Activated CD4-positive, alpha-beta T cell treated with anti-CD3 and anti-CD28 coated beads, Interleukin-2, Interleukin-4, amounts not matched to agents 100 ng/mL and 50 ng/mL, durations not matched to agents 16 hours and 8 hours (primary cell): ENCODE results near the gene UMODL1.
"Not testable (repeated sequence)": the region's sequence is repeated elsewhere in the genome, so short reads cannot be mapped to it uniquely, and the experiment has no call there.

Source experiments
- DNase-seq: peaks from one replicate; pipeline ENCODE4 v3.0.0-alpha.2; 2020; ENCODE audit warnings: low spot score

Gene UMODL1

DNA sequence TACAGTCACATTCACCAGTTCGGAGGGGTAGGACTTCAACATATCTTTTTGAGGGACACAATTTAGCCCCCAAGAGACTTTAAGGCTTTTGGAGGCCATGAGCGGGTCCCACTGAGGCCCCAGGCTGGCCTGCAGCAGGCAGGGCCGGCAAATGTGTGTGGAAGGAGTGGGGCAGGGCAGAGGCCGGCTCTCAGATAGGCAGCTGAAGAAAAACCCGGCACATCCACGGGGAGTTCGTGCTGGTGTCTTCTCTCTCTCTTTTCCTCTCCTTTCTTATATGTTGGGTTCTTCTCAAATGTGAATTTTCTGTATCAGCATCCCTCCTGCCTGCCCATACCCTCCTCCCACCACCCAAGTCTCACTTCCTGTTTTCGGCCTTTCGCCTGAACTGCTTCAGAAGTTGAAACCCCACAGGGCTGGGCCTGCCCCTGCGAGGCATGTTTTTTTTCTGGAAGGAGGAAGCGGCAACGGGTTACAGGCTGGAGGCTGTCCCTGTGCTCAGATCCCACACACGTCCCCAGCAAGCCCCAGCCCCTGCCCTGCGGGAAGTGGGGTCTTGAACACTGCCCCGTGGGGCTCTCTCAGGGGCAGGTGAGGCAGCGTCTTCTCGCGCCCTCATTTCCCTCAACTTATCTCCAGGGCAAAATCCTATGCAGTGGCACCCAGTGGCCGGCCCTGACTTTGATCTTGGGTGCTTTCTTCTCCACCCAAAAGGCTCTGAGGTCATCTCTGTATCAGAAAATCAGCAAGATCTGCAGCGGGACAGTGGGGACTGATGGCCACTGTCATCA lies 9.7 kb upstream of the UMODL1 start:
- DNase-seq: peak; percentile 29

DNA sequence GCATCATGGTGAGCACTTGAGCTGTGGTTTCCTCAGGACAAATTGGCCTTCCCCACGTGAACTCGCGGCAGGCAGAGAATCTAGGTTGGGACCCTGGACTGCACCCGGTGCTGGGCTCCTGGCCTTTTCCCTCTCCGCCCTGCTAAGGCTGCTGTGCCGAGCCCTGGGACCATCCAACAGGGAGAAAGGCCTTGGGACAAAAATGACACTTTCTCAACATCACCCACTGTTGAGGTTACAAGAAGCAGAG lies 9.2 kb upstream of the UMODL1 start:
- no peak for DNase-seq

DNA sequence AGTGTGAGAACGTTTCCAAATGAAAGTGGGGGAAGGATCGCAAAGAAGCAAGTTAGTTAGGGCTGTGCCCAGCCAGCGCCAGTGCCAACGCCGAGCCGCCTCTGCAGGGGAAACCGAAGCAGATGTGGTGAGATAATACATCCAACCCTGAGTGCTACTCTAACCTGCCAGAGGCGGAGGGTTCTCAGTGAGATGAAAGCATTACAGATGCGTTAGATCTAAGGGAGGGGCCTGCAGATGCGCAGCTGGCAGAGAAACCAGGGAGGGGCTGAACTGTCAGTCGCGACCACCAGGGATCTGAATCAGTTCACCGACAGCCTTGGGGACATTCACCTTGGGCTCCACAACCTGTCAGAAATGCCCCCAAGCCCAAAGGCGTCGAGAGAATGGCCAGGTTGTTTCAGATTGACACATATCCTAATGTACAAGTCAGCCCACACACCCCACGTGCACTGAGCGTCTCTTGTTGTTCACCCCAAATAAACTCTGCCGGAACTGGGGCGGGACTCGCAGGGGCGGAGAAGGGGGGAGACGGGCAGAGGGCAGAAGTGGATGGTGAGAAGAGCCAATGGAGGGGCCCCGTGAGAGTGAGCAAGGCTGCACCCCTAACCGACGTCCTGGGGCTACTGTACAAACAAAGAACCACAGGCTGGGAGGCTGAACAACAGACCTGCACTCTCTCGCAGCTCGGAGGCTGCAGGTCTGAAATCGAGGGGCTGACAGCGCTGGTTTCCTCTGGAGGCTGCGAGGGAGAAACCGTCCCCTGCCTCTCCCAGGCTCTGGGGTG lies 8.7 kb upstream of the UMODL1 start:
- peak; percentile 73 for DNase-seq

DNA sequence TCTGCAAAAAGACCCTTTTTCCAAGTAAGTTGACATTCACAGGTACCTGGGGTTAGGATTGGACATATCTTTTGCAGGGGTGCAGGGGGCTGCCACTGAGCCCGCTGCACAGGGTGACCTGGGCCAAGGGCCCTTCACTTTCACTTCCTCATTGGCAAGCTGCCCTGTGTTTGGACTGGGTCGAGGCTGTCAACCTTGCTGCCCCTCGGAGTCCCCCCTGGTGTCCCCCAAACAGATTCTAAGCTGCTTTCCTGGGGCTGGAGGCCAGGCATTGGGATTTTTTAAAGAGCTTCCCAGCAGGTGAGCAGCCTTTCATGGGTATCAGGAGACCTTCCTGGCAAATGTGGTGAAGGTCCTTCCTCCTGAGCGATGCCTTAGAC lies 7.9 kb upstream of the UMODL1 start:
- DNase-seq: no peak

DNA sequence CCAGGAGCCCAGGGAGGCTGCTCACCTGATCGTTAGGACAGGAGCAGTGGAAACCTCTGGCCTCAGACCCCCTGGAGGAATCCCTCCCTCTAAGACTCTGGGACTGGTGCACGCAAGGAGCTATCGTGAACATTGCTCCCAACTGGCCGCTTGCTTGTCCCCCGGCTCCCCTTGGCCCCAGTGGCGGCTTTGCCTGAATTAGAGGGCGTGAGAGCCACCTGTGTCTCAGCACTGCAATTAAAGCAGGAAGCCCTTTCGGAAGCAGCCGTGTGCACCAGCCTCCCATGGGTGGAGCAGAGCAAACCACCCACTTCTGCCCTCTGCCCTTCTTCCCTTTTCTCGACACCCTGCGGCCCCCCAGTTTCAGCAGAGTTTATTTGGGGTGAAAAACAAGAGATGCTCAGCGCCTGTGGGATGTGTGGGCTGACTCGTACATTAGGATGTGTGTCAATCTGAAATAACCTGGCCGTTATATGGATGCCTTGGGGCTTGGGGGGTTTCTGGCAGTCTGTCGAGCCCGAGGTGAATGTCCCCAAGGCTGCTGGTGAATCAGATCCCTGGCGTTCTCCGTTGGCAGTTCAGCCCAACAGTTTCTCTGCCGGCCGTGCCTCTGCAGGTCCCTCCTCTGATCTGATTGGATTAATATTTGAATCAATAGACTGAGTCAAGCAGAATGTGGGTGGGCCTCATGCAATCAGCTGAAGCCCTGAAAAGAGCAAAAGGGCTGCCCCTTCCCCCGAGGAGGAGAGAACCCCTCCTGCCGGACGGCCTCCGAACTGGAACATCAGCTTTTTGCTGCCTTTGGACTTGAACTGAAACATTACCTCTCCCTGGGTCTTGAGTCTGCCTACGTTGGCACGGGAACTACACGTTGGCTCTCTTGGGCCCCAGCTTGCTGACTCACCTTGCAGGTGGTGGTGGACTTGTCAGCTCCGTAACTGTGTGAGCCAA lies 7.3 kb upstream of the UMODL1 start:
- DNase-seq: peak; percentile 44

DNA sequence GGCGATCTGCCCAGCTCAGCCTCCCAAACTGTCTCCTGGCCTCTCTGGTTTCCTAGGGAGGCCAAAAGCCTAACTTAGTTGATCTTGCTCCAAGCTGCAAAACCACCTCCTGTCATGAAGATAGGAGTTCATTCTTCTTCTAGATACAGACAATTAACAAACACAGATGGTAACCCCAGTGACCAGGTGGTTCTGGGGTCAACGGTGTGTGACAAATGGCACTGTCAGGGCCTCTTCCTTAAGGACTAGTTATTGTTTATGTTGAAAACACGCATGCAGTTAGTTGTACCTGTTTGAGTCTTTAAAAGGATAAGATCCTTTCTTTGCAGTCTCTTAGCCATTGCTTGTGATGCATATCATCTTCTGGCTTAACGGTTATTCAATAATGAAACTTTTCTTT lies 4.6 kb upstream of the UMODL1 start:
- DNase-seq: no peak

DNA sequence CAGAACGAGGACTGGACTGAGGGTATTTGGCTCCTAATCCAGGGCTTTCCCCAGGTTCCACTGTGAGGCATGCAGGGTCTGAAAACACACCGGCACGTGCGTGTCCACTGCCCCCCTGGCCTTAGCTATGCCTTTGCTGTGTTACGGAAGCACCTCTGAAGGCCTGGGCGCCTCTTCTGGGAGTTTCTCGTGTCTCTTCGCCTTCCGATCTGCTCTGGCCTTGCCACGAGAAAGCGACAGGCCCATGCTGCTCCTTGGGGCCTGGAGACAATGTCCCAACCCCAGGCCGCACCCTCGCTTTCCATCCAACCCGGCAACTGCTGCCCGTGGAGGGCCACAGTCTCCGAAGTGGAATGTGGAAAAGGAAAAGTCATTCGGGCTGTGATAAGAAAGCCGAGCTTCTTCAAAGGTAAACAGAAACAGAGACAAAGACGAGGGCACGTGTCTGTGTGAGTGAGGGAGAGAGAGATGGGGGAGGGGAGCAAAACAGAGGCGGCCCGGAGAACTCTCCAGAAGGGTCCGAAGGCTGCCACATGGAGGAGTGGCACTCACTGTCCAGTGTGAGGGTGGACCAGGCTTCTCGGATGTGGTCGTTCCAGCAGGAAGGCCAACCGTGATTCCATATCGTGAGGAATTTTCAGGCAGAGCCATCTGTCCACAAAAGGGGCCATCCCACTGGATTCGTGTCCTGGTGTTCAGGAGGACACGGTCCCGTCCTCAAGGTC lies 3.4 kb upstream of the UMODL1 start:
- no peak for DNase-seq

DNA sequence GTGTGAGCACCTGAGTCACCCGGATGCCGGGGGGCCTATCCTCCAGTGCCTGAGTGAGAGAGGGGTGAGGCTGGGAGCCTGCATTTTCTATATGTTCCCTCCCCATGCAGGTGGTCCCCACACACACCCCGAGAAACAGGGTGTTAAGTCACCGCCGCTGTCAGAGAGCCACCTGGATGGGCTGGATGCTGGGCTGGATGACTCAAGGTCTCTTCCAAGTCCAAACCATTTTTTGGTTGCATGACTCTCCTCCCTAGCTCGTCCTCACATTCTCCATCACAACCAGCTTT lies 2.9 kb upstream of the UMODL1 start:
- no peak for DNase-seq

DNA sequence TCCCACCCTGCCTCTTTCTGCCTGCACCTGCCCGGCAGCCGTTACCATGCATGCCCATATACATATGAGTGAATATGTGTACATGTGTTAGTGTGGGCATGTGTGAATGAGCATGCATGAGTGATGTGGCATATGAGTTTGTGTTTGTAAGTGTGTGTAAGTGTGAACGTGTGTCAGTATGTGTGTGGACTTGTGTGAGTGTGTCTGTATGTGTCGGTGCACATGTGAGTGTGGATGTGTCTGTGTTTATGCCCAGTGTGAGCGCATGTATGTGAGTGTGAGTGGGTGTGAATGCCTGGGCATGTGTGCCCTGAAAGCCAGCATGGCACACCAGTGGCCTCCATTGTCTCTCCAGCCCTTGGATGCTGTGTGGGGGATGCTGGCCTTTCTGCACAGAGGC lies 2.5 kb upstream of the UMODL1 start:
- no peak for DNase-seq

DNA sequence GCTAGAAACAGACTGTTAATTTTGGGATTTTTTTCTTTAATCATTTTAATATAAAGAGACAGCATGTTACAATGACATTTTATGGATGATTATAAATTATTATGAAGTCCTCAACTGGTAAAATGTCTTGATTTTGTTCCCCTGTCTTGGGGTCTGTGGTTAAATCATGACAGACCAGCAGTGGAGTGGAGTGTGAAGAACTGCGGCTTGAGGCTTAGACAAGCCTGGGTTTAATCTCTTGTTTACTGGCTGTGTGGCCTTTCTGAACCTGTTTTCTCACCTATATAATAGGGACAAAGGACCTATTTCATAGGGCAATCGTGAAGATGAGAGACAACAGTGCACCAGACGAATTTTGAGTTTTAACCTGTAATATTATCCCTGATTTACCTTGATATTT lies 1.8 kb upstream of the UMODL1 start:
- DNase-seq: no peak

DNA sequence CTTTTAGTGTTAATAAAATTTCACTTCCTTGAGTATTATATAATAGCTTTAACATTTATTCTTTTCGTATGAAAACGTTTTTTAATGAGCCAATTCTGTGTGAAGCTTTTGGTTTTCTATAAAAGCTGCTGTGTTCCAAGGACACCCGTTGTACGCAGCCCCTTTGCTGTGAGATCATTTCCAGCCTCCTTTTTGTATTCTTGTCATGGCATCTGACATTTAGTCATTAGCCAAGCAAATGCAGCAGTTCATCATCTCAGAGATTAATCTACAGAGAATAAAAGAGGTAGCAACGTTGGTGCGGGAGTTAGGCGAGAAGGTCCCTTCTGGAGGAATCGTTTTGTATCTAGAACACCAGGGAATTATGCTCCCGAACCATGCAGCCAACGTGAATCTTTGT lies 1.3 kb upstream of the UMODL1 start:
- no peak for DNase-seq

DNA sequence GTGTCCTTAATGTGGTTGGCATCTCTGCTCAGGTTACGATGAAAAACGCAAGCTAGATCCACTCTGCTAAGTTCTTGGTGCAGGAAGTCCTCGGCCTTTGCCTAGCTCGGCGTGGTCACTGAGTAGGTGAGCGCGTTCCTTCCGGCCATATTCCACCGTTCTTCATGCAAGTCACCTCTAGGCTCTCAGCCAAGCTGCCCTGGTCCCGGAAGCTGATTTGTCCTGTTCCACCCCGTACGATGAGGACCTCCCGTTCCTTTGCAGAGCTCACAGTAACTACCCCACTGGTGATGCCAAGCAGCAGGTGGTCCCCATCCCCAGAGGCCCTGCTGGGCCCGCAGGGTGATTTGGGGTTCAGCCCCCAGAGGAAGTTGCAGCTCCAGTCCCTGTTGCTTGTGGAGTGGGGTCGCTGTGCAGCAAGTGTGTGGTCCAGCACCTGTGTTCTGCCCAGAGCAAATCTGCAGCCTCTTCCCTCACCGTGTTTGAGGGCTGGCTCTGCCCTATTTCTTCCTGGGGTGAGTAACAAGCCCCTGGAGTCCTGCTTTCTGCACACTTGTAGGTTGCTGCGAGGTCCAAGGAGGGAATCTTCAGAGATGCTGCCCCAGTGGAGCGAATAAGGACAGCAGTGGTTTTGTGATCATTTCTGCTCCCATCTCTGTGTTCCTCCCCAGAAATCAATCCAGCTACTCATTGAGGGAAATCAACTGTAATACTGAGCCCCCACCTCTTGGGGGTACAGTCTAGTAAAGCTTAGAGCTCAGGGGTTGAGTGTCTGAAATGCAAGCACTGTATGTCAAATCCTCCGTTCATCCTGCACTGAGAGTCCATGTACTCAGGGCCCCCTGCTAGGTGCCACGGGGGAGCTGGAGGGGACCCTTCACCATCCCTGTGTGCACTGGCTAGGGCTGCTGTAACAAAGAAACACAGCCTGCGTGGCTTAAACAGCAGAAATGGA lies 2.3 kb downstream of the UMODL1 start:
- DNase-seq: no peak

DNA sequence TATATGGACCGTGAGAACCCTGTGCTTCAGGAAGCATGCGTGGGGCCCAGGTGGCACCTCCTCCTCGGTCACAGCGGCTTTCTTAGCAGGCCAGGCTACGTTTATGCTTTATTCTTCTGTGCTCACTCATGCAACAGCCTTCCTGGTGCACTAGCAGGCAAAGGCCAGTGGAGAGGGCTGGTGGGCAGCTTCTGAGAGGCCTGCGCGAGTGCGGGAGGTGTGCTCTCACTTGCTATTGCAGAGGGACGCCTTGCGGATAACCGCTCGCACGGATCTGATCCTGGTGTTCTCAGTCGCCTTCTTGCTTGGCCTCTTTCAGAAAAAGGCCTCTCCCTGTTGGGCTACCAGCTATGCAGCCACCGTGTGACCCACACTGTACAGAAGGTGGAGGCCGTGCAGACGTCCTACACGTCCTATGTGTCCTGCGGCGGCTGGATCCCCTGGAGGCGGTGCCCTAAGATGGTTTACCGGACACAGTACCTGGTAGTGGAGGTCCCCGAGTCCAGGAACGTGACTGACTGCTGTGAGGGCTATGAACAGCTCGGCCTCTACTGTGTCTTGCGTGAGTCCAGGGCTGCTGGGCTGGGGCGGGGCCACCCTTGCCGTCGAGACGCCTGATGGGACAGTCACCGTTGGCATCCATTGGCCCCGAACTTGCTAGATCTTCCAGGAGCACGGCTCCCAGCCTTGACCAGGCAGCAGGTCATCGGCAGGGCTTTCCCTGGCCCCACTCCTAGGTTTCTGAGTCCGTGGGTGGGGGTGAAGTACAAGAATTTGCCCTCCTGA lies 4.8 kb downstream of the UMODL1 start:
- DNase-seq: no peak

DNA sequence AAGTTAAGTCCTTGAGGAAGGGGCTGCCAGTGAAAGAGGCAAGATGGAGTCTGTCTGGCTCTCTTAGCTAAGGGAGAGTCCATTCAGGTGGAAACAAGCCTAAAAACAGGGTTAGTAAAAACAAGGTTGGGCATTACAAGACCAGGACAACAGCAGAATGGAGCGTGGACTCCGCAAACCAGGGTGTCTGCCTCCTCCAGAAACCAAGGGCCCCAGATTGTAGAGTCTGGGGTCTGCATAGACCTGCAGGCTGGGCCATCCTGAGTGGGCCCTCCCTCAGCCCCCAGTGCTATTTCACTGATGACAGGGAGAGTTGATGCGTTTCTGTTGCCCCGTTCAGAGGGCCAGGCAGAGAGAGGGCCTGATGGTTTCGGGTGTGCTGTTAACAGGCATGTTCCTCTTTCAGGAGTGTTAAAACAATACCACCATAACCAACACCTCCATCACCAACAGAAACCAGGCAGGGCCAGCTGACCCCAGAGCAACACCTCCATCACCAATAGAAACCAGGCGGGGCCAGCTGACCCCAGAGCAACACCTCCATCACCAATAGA lies 6.6 kb downstream of the UMODL1 start:
- DNase-seq: not testable (repeated sequence)

DNA sequence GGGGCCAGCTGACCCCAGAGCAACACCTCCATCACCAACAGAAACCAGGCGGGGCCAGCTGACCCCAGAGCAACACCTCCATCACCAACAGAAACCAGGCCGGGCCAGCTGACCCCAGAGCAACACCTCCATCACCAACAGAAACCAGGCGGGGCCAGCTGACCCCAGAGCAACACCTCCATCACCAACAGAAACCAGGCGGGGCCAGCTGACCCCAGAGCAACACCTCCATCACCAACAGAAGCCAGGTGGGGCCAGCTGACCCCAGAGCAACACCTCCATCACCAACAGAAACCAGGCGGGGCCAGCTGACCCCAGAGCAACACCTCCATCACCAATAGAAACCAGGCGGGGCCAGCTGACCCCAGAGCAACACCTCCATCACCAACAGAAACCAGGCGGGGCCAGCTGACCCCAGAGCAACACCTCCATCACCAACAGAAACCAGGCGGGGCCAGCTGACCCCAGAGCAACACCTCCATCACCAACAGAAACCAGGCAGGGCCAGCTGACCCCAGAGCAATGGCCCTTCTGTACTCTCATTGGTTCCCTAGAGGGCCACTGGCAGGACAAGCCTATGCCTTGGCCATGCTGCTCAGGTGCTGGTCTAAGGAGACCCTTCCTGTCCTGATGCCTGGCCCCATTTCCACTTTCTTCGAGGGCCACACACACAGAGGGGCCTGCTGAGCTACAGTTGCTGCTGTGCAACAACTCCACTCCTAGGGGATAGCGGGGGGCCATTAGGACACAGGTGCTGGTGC lies 7.3 kb downstream of the UMODL1 start:
- not testable (repeated sequence) for DNase-seq

DNA sequence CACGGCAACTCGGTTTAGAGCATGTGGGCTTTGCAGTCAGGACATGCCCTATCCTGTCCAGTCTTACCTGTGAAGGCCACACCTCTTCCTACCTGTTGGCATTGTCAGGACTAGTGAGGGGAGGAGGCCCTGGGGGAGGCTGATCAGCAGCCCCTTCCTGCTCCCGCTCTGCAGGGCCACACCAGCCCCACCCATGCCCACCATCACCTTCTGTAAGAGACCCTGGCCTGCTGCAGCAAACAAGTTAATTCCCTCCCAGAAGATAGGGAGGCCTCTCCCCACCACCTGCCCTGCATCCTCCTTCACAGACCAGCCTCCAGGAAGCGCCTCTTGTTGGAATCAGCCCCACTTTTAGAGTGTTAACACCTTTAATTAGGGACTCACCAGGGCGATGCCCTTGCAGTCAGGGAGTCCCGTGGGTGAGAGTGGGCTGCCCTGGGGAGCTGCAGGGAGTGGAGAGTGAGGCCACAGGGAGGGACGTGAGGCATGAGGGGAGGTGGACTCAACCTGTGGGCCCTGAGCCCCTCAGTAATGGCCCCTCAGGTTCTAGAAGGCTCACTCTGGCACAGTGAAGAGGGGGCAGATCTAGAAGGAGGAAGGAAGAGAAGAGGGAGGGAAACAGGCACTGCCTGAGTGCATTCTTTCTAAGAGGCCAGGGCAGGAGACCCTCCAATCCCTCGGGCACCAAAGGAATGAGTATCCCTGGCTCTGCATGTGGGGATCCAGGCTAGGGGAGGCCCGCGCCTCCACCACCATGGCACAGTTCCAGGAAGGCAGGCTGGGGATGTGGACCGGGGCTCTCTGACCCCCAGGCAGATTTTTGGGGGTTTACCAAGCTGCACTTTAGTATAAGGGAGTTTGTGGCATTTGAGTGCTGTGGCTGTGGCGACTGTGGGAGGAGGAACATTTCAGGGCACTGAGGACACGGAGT lies 8.2 kb downstream of the UMODL1 start:
- no peak for DNase-seq

DNA sequence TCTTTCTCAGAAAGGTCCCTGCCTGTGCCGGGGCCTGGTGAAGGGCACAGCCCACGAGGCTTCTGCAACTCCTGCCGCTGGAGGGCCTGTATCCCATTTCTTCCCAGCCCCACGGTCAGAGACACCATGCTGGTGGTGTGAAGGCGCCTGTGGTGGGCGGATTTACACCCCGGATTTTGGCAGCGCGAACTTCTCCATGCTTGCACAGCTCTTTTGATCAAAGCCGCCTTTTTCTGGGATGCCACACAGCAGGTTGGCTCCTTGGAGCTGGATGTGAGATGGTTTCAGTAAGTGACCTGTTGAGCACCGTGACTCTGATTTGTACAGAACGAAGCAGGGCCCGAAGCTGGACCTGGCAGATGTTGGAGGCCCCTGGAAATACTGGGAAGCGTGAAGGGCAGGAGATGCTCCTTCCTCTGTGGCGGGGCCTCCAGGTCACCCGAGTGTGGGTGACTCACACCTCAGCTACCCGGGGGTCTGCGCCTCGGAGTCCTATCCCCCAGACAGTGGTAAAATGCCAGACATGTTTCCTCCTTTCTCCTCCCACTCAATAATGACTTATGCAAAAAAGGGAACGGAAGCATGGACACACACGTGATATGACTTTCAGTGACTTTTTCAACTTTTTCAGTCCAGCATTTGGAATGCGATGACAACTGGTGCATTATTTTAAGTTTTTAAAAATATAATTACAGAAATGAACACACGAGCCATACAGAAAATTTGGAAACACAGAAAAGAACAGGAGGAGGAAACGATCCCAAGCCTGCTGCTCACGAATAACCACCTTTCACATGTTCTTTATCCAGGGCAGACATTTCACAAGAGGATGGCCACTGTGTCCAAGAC lies 9.0 kb downstream of the UMODL1 start:
- no peak for DNase-seq
